Spleen (tissue), 11 donors: ENCODE results near the gene KMT2A. TPM values are rescaled to one million over a fixed set of nuclear protein-coding genes. Genes with fewer than 3 reads are reported as not detected.

Experiments
- DNase-seq: peaks from one replicate; pipeline ENCODE4 v3.0.0-alpha.2; 2020
- H3K27ac ChIP-seq, 8 donors: fragments of 200-600 bp; sonication (generic) in 7 of 8; 1 replicate in 4 of 8; 2 replicates in 4 of 8; pipeline versions ENCODE4 v1.5.0 to v1.8.0; 2016 to 2021; ENCODE audit warnings: inconsistent platforms in 4 of 8, mild to moderate bottlenecking in 4 of 8, moderate library complexity in 1 of 8
- H3K27me3 ChIP-seq, 7 donors: fragments of 200-600 bp; sonication (generic) in 6 of 7; replicated peaks in 1 of 7; 1 replicate in 4 of 7; 2 replicates in 3 of 7; pipeline versions ENCODE4 v1.5.0 to v1.8.0; 2016 to 2021; ENCODE audit warnings: inconsistent platforms in 3 of 7, mild to moderate bottlenecking in 1 of 7
- H3K36me3 ChIP-seq, 6 donors: fragments of 200-600 bp; sonication (generic) in 5 of 6; 1 replicate in 4 of 6; 2 replicates in 2 of 6; pipeline versions ENCODE4 v1.5.0 to v1.8.0; 2016 to 2021; ENCODE audit warnings: inconsistent platforms in 2 of 6
- H3K4me1 ChIP-seq, 6 donors: fragments of 200-600 bp; sonication (generic) in 5 of 6; 1 replicate in 3 of 6; 2 replicates in 3 of 6; pipeline versions ENCODE4 v1.5.0 to v1.8.0; 2016 to 2021; ENCODE audit warnings: inconsistent platforms in 3 of 6
- H3K4me3 ChIP-seq, 8 donors: fragments of 200-600 bp; sonication (generic) in 7 of 8; 1 replicate in 4 of 8; 2 replicates in 4 of 8; pipeline versions ENCODE4 v1.5.0 to v1.8.0; 2016 to 2021; ENCODE audit warnings: inconsistent platforms in 4 of 8, mild to moderate bottlenecking in 4 of 8, moderate library complexity in 2 of 8
- H3K9me3 ChIP-seq, 8 donors: fragments of 200-600 bp; sonication (generic) in 7 of 8; 1 replicate in 4 of 8; 2 replicates in 4 of 8; pipeline versions ENCODE4 v1.5.0 to v1.8.0; 2016 to 2021; ENCODE audit warnings: inconsistent platforms in 4 of 8
- POLR2A ChIP-seq, 3 donors: fragments of 450-650 bp; IDR thresholded peaks; one replicate each; pipeline ENCODE4 v1.5.1; 2017; ENCODE audit warnings: antibody characterized with exemption in 3 of 3, mild to moderate bottlenecking in 1 of 3
- POLR2AphosphoS5 ChIP-seq, 3 donors: sonication (generic); formaldehyde crosslinking; IDR thresholded peaks; one replicate each; pipeline ENCODE4 v1.5.1; 2017; ENCODE audit warnings: antibody characterized with exemption in 3 of 3
- WGBS, 5 donors: extraction: QIAGEN DNeasy Blood & Tissue Kit in 3 of 5; methylation state at CpG; one replicate each; pipeline versions ENCODE4 v1.1.5 to v1.1.7; 2013 to 2018; 5-methylcytosine and 5-hydroxymethylcytosine counted together
- intact Hi-C: fragments of 100-400 bp; cut with DNase I; formaldehyde crosslinking; loops from one replicate; pipeline ENCODE4 v1.15.0; 2023; ENCODE audit warnings: low total_unique reads
- polyA plus RNA-seq, 3 donors: library from polyadenylated mRNA; stranded (reverse); fragments of 200-250 nt; gene quantifications; one replicate each; pipeline ENCODE4 v1.2.1, GENCODE V29; 2013
- total RNA-seq, 7 donors: library from RNA; depleted of rRNA in 3 of 7; stranded (reverse); fragments of >200 nt in 3 of 7; fragmentation: NEBNext Ultra II Directional in 4 of 7; extraction: Animal tissue kit (Norgen Biotek cat#: 25700) in 4 of 7; gene quantifications; one replicate each; pipeline versions ENCODE4 v1.1.0 to v1.2.1, GENCODE V29; 2016 to 2021
- TF ChIP-seq, protein P1 (sequence below), 11 experiments: fragments of 200-600 bp in 7 of 11; fragments of 450-650 bp in 4 of 11; sonication (generic) in 4 of 11; IDR thresholded peaks in 8 of 11; conservative IDR thresholded peaks in 3 of 11; 1 replicate in 7 of 11; 2 replicates in 4 of 11; pipeline versions ENCODE4 v1.4.0 to v1.8.0; 2016 to 2021; ENCODE audit warnings: antibody characterized with exemption in 11 of 11, inconsistent platforms in 4 of 11, mild to moderate bottlenecking in 1 of 11
- donor health status: healthy with polysubstance abuse.
- donor health status: DM: no; HTN: no; CAD: no; lungs with moderate emphysema.
- donor health status: DM: no; HTN: no; CAD: no.
- donor health status: Bipolar disorder and iron deficiency.
- donor health status: healthy.
- donor health status: DM: no; HTN: no; CAD: no.
- donor health status: DM: yes; HTN: yes; CAD: no.

Gene KMT2A
- total and polyA plus RNA-seq, 10 donors: 5.9 to 134 (median 103) TPM

GRCh38 chr11:118418766-118419165, 17.5 kb upstream of the KMT2A start:
- no peak for DNase-seq
- Histone ChIP-seq H3K9me3 (no peaks in the 10 kb centered on the region), H3K4me1 (peaks cover 0 to 16% (median 8%) of the 10 kb centered on the region in 6 donors), H3K36me3 (peaks cover 0 to 9% (median 4%) of the 10 kb centered on the region in 6 donors), H3K27ac (no peak overlapping the region), H3K4me3 (no peak overlapping the region), H3K27me3 (no peaks in the 10 kb centered on the region)
- intact Hi-C loops: no loop called here
- TF ChIP-seq, protein P1, sequence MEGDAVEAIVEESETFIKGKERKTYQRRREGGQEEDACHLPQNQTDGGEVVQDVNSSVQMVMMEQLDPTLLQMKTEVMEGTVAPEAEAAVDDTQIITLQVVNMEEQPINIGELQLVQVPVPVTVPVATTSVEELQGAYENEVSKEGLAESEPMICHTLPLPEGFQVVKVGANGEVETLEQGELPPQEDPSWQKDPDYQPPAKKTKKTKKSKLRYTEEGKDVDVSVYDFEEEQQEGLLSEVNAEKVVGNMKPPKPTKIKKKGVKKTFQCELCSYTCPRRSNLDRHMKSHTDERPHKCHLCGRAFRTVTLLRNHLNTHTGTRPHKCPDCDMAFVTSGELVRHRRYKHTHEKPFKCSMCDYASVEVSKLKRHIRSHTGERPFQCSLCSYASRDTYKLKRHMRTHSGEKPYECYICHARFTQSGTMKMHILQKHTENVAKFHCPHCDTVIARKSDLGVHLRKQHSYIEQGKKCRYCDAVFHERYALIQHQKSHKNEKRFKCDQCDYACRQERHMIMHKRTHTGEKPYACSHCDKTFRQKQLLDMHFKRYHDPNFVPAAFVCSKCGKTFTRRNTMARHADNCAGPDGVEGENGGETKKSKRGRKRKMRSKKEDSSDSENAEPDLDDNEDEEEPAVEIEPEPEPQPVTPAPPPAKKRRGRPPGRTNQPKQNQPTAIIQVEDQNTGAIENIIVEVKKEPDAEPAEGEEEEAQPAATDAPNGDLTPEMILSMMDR (IDR thresholded peaks at IDR 0.05 in 8 of 11, conservative IDR thresholded peaks at IDR 0.05 in 3 of 11): no peak
- TF ChIP-seq POLR2AphosphoS5 (IDR thresholded peaks at IDR 0.05) (no peak), POLR2A (IDR thresholded peaks at IDR 0.05) (no peak)
- WGBS, 5 donors: 81 to 87% (median 85%) methylated on average over 5 of the region's 5 CpGs

DNA sequence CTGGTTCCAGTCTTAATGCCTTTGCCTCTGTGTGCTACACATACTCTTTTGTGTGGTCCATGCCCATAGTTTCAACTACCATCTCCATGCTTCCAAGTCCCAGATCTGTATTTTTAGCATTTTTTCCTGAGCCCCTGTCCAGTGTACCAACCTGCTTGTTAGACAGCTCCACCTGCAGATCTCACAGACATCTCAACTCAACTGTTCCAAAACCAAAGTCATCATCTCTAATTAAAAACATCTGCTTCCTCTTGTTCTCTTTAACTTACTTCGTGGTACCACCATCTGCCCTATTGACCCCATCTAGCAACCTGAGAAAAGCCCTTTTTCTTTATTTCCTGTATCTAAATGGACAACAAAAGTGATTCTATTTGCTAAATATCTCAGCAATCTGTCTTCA, 8.6 kb upstream of the KMT2A start:
- DNase-seq: no peak
- WGBS, 5 donors: 1 to 15% (median 3%) methylated on average over 1 of the region's 1 CpG
- Histone ChIP-seq H3K9me3 (no peaks in the 10 kb centered on the region), H3K4me3 (no peak overlapping the region), H3K27ac (no peak overlapping the region), H3K4me1 (no peaks in the 10 kb centered on the region), H3K36me3 (no peaks in the 10 kb centered on the region), H3K27me3 (no peaks in the 10 kb centered on the region)
- intact Hi-C loops: no loop called here
- TF ChIP-seq POLR2A (IDR thresholded peaks at IDR 0.05) (no peak), POLR2AphosphoS5 (IDR thresholded peaks at IDR 0.05) (no peak)
- TF ChIP-seq, protein P1 (IDR thresholded peaks at IDR 0.05 in 8 of 11, conservative IDR thresholded peaks at IDR 0.05 in 3 of 11): no peak

DNA sequence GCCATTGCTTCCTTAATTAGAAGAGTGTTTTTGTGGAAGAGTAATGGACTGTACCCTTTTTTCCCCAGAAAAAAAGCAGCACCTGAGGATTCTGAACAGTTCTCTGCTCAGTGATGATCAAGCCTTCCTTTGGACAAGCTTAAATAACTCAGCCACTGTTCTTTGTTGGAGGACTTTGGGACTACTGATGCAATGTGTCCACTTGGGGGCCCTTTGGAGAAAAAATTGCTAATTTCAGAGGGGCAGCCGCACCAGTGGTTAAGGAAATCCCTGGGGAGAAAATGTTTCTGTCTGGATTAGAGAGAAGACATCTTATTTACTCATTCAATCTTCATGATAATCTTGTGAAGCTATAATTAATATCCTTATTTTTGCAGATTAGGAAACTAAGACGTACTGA, 5.3 kb upstream of the KMT2A start:
- TF ChIP-seq POLR2AphosphoS5 (IDR thresholded peaks at IDR 0.05): no peak
- DNase-seq: no peak
- peaks cover 4 to 20% (median 14%) of the 10 kb centered on the region in 6 donors for H3K4me1 ChIP-seq

GRCh38 chr11:118434123-118434552, 2.2 kb upstream of the KMT2A start:
- peak overlapping the region; percentile 62 to 98 (median 94) for H3K4me3 ChIP-seq
- 1 to 3% (median 2%) methylated on average over 9 of the region's 9 CpGs for WGBS, 5 donors
- peaks cover 0 to 3% (median 0%) of the 10 kb centered on the region in 7 donors for H3K27me3 ChIP-seq
- no peaks in the 10 kb centered on the region for H3K9me3 ChIP-seq
- H3K27ac ChIP-seq: peak overlapping the region in 3 of 8 donors; percentile 94 to 96 (median 95)
- intact Hi-C loops: no loop called here
- peaks cover 7 to 44% (median 28%) of the 10 kb centered on the region in 6 donors for H3K4me1 ChIP-seq
- TF ChIP-seq POLR2AphosphoS5 (IDR thresholded peaks at IDR 0.05): no peak
- TF ChIP-seq POLR2A (IDR thresholded peaks at IDR 0.05): no peak
- TF ChIP-seq, protein P1 (IDR thresholded peaks at IDR 0.05 in 8 of 11, conservative IDR thresholded peaks at IDR 0.05 in 3 of 11): no peak
- H3K36me3 ChIP-seq: no peaks in the 10 kb centered on the region
- no peak for DNase-seq

More for the DNA sequence above, 5.3 kb upstream of the KMT2A start:
- Histone ChIP-seq H3K27me3 (peaks cover 0 to under 1% (median 0%) of the 10 kb centered on the region in 7 donors), H3K4me3 (no peak overlapping the region), H3K9me3 (no peaks in the 10 kb centered on the region), H3K36me3 (no peaks in the 10 kb centered on the region), H3K27ac (no peak overlapping the region)
- intact Hi-C loops: no loop called here
- 81 to 91% (median 84%) methylated on average over 2 of the region's 2 CpGs for WGBS, 5 donors
